K562 (cell line): ENCODE results near the gene NUP205. TPM values are rescaled to one million over a fixed set of nuclear protein-coding genes. Genes with fewer than 3 reads are reported as not detected.

ENCODE experiments used
- CREM ChIP-seq: IDR thresholded peaks from 2 replicates; pipeline ENCODE4 v1.6.1; 2014; ENCODE audit warnings: antibody characterized with exemption, low read depth
- CXXC5 ChIP-seq: fragments of 250-450 bp; sonication (Bioruptor Pico); IDR thresholded peaks from 2 replicates; pipeline ENCODE4 v1.8.0; 2022; ENCODE audit warnings: inconsistent platforms, mild to moderate bottlenecking, moderate library complexity
- GABPA ChIP-seq: fragments of 200-800 bp; sonication (Bioruptor generic); conservative IDR thresholded peaks from 2 replicates; pipeline ENCODE4 v1.6.1; 2016; ENCODE audit warnings: low read depth, missing genetic modification characterization, missing compliant biosample characterization
- HDAC1 ChIP-seq, 2 experiments: fragments of 450-650 bp; IDR thresholded peaks; 2 replicates each; pipeline ENCODE4 v1.6.1; 2016 to 2017; ENCODE audit warnings: inconsistent platforms in 1 of 2, mild to moderate bottlenecking in 1 of 2, moderate library complexity in 1 of 2
- KLF10 ChIP-seq: fragments of 250-450 bp; sonication (Bioruptor Pico); IDR thresholded peaks from 2 replicates; pipeline ENCODE4 v1.6.1; 2021; ENCODE audit warnings: matching md5 sums
- NR2C2 ChIP-seq, 2 experiments: fragments of 200-800 bp in 1 of 2; sonication (Bioruptor generic) in 1 of 2; sonication (generic) in 1 of 2; formaldehyde crosslinking in 1 of 2; IDR thresholded peaks; 2 replicates each; pipeline versions ENCODE4 v1.6.1 to v1.8.0; 2016 to 2022; ENCODE audit warnings: mild to moderate bottlenecking in 1 of 2, missing compliant biosample characterization in 1 of 2, missing genetic modification characterization in 1 of 2, missing genetic modification reagents in 1 of 2
- NRF1 ChIP-seq, 2 experiments: fragments of 450-650 bp; IDR thresholded peaks in 1 of 2; conservative IDR thresholded peaks in 1 of 2; 2 replicates each; pipeline ENCODE4 v1.6.1; 2014; ENCODE audit warnings: mild to moderate bottlenecking in 2 of 2
- POLR2G ChIP-seq: fragments of 200-400 bp; formaldehyde crosslinking; IDR thresholded peaks from 2 replicates; pipeline ENCODE4 v1.6.1; 2017; ENCODE audit warnings: low read depth, mild to moderate bottlenecking, antibody characterized with exemption, low read length, moderate library complexity
- RAD21 ChIP-seq, 2 experiments: fragments of 250-450 bp in 1 of 2; fragments of 450-650 bp in 1 of 2; sonication (Bioruptor Pico) in 1 of 2; formaldehyde crosslinking in 1 of 2; IDR thresholded peaks in 1 of 2; conservative IDR thresholded peaks in 1 of 2; 2 replicates each; pipeline versions ENCODE4 v1.4.0 to v1.8.0; 2020 to 2022; ENCODE audit warnings: mild to moderate bottlenecking in 2 of 2, moderate library complexity in 1 of 2
- TAL1 ChIP-seq: fragments of 450-650 bp; IDR thresholded peaks from 2 replicates; pipeline ENCODE4 v1.6.1; 2016; ENCODE audit warnings: mild to moderate bottlenecking
- TCF7 ChIP-seq: sonication (generic); IDR thresholded peaks from 2 replicates; pipeline ENCODE4 v1.6.1; 2016; ENCODE audit warnings: antibody characterized with exemption, borderline replicate concordance
- TFAM ChIP-seq: fragments of 250-450 bp; sonication (Bioruptor Pico); conservative IDR thresholded peaks from 2 replicates; pipeline ENCODE4 v1.5.0; 2021; ENCODE audit warnings: mild to moderate bottlenecking, moderate library complexity
- ZBTB2 ChIP-seq: fragments of 450-650 bp; IDR thresholded peaks from 2 replicates; pipeline ENCODE4 v1.6.1; 2016; ENCODE audit warnings: antibody characterized with exemption
- ZNF3 ChIP-seq: fragments of 250-450 bp; sonication (Bioruptor Pico); IDR thresholded peaks from 2 replicates; pipeline ENCODE4 v1.5.0; 2021; ENCODE audit warnings: mild to moderate bottlenecking, moderate library complexity
- ZNF324 ChIP-seq: fragments of 250-450 bp; sonication (Bioruptor Pico); IDR thresholded peaks from 2 replicates; pipeline ENCODE4 v1.4.0; 2020; ENCODE audit warnings: mild to moderate bottlenecking
- ZNF589 ChIP-seq: fragments of 200-800 bp; sonication (Bioruptor generic); IDR thresholded peaks from 2 replicates; pipeline ENCODE4 v1.6.1; 2016; ENCODE audit warnings: low read depth, missing genetic modification characterization, missing compliant biosample characterization
- polyA plus RNA-seq, 8 experiments: library from polyadenylated mRNA; depleted of rRNA in 4 of 8; stranded (reverse) in 5 of 8; unstranded in 3 of 8; fragments of >200 nt; fragmentation: Nextera tagmentation in 2 of 8; fragmentation: Illumina TruSeq in 1 of 8; extraction: Ambion mirVana in 2 of 8; extraction: Trizol in 1 of 8; gene quantifications; 2 replicates each; pipeline versions ENCODE4 v1.2.1 to v1.2.3, GENCODE V29; 2011 to 2014; ENCODE audit warnings: inconsistent platforms in 1 of 8, missing spikeins in 1 of 8
- total RNA-seq, 7 experiments: library from RNA; depleted of rRNA in 6 of 7; stranded (reverse); fragments of >200 nt in 6 of 7; fragmentation: Illumina TruSeq in 2 of 7; extraction: Trizol in 2 of 7; gene quantifications; 2 replicates each; pipeline versions ENCODE4 v1.2.1 to v1.2.3, GENCODE V29; 2011 to 2021; ENCODE audit warnings: low replicate concordance in 1 of 7
- TF ChIP-seq, protein P1 (sequence below), 2 experiments: fragments of 450-650 bp; formaldehyde crosslinking in 1 of 2; IDR thresholded peaks; 2 replicates each; pipeline versions ENCODE4 v1.4.0 to v1.6.1; 2014 to 2020; ENCODE audit warnings: mild to moderate bottlenecking in 2 of 2, borderline replicate concordance in 1 of 2, low read depth in 1 of 2
- TF ChIP-seq, protein P2 (sequence below): fragments of 450-650 bp; formaldehyde crosslinking; IDR thresholded peaks from 2 replicates; pipeline ENCODE4 v1.4.0; 2022; ENCODE audit warnings: missing genetic modification characterization

NUP205 gene
- total and polyA plus RNA-seq, 9 of the 15 experiments (the other 6 are each of a cell fraction or from before 2014, with no cell fraction given): 101 to 282 (median 193) TPM

DNA sequence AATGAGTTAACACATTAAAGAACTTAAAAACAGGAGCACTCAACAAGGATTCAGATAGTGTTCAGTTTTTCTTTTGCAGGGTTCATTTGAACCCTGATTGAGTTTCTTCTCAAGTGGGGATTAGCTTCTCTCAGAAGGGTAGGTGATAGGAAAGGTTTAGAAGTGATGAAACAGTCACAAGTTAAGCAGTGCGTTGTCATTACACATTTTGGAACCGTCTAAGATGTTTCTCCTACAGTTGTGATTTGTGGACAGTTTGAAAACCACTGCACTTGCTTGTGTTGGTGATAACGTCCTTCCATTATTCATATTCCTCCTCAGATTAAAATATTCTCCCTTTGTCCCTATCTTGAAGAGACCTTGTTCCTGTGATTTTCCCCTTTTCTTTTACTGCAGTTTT lies 107.3 kb downstream of the NUP205 start (continued):
- TF ChIP-seq, protein P1, sequence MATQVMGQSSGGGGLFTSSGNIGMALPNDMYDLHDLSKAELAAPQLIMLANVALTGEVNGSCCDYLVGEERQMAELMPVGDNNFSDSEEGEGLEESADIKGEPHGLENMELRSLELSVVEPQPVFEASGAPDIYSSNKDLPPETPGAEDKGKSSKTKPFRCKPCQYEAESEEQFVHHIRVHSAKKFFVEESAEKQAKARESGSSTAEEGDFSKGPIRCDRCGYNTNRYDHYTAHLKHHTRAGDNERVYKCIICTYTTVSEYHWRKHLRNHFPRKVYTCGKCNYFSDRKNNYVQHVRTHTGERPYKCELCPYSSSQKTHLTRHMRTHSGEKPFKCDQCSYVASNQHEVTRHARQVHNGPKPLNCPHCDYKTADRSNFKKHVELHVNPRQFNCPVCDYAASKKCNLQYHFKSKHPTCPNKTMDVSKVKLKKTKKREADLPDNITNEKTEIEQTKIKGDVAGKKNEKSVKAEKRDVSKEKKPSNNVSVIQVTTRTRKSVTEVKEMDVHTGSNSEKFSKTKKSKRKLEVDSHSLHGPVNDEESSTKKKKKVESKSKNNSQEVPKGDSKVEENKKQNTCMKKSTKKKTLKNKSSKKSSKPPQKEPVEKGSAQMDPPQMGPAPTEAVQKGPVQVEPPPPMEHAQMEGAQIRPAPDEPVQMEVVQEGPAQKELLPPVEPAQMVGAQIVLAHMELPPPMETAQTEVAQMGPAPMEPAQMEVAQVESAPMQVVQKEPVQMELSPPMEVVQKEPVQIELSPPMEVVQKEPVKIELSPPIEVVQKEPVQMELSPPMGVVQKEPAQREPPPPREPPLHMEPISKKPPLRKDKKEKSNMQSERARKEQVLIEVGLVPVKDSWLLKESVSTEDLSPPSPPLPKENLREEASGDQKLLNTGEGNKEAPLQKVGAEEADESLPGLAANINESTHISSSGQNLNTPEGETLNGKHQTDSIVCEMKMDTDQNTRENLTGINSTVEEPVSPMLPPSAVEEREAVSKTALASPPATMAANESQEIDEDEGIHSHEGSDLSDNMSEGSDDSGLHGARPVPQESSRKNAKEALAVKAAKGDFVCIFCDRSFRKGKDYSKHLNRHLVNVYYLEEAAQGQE (IDR thresholded peaks at IDR 0.05; ENCODE audit: borderline replicate concordance): no peak
- TF ChIP-seq, protein P1 (CRISPR knock-in tag; IDR thresholded peaks at IDR 0.05; ENCODE audit: low read depth): no peak
- TF ChIP-seq HDAC1 (IDR thresholded peaks at IDR 0.05) (peak in 1 of 2 experiments; percentile 50; a peak in 2 of 4 replicates), NRF1 (conservative IDR thresholded peaks at IDR 0.05 in 1 of 2, IDR thresholded peaks at IDR 0.05 in 1 of 2) (no peak), RAD21 (CRISPR knock-in tag; conservative IDR thresholded peaks at IDR 0.05 in 1 of 2, IDR thresholded peaks at IDR 0.05 in 1 of 2) (no peak), CXXC5 (CRISPR knock-in tag) (0 out of 2 replicates have a peak, but pooled peaks have one; percentile 12), TAL1 (peak; percentile 46; the same call in 1 of the 2 replicates), ZBTB2 (no peak), GABPA (no peak), KLF10 (CRISPR knock-in tag) (no peak), NR2C2 (CRISPR knock-in tag; IDR thresholded peaks at IDR 0.05) (no peak), NR2C2 (tag; IDR thresholded peaks at IDR 0.05) (no peak), ZNF324 (CRISPR knock-in tag) (no peak), CREM (no peak), ZNF589 (CRISPR knock-in tag) (no peak), ZNF3 (CRISPR knock-in tag) (no peak), POLR2G (no peak), TFAM (CRISPR knock-in tag) (no peak), TCF7 (no peak)
- TF ChIP-seq, protein P2, sequence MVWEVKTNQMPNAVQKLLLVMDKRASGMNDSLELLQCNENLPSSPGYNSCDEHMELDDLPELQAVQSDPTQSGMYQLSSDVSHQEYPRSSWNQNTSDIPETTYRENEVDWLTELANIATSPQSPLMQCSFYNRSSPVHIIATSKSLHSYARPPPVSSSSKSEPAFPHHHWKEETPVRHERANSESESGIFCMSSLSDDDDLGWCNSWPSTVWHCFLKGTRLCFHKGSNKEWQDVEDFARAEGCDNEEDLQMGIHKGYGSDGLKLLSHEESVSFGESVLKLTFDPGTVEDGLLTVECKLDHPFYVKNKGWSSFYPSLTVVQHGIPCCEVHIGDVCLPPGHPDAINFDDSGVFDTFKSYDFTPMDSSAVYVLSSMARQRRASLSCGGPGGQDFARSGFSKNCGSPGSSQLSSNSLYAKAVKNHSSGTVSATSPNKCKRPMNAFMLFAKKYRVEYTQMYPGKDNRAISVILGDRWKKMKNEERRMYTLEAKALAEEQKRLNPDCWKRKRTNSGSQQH (CRISPR knock-in tag): no peak
